Measurements from ENCODE around the gene CDC25C. TPM values are rescaled to one million over a fixed set of nuclear protein-coding genes. Genes with fewer than 3 reads are reported as not detected.
A peak's percentile ranks its signal among the peaks of the same experiment; 100 is the strongest.

CDC25C gene
- 4.5 and 5.9 TPM in 2 replicates for total RNA-seq (2014; rRNA removed; shearing (Covaris generic))
- 2.9 and 4.4 TPM in 2 replicates for polyA plus RNA-seq (2016; fragmentation: Nextera tagmentation; extraction: Ambion mirVana)

DNA sequence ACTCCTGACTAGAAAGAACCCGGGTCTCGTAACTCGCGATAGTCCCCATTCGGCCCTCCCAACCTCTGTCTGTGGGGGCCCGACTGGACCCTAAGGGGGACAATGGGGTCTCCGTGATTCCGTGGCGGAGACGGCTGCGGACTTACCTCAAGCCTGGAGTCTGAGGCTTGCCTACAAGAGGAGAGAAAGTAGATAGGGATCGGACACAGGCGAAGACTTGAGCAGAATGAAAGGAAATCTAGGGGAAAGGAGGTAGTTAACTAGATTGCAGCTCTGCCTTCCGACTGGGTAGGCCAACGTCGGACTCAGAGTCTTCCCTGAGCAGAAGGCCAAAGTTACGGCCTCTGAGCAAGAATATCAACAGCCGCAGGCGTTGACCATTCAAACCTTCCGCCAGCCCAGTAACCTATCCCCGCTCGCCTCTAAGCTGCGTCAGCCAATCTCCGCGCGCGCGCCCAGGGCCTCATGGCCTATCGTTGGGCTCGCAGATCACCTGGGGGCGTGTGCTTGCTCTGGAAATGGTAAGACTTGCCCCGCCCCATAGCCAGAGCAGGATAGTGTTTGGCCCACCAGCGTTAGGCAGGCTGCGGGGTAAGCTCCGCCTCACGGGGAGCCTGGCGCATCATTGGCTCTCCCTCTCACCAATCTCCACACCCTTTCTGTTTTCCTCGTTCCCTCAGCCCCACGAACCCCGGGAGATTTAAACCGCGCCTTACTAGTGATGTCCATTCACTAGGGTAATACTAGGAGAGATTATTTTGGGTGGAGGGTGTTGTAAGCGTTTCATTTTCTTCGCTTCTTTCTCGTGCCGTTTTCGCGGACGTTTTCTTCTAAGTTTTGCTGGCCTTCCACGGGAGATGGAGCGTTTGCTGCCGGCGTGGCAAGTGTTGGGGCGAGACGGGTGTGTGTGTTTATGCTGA is at the start of gene CDC25C:
TSS of gene CDC25C (minus strand) at position 356 of the 920 bp plus-strand sequence. CDS start 624 bp downstream, outside the sequence.
- H3K27ac ChIP-seq, result peak within 1 kb of the TSS; percentile 32
- WGBS, 2 experiments (ENCODE audit: low coverage in 1 of 2, low lambda C conversion rate in 2 of 2, missing lambda C conversion rate in 2 of 2), result 1% methylated on average over 52 to 55 of the region's 55 CpGs

DNA sequence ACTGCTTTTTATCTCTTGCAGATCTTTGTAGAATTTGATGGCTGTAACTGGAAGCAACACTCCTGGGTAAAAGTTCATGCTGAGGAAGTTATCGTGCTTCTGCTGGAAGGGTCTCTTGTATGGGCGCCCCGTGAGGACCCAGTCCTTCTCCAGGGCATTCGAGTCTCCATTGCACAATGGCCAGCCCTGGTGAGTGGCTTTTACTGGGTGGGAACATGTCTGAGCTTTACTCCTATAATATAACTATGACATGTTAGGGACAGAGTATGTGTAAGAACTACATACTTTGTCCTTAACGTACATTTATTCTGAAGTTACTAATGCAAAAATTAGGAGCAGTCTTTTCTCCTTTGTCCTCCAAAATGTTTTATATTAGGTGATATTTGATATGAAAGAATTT is 41.0 kb upstream of the CDC25C start:
- no peak overlapping the region for H3K9ac ChIP-seq
- no peak overlapping the region for H3K27ac ChIP-seq
- no peak overlapping the region for H3K4me2 ChIP-seq (ENCODE audit: unreplicated experiment)
- no peak overlapping the region for H3K4me3 ChIP-seq
- TF ChIP-seq EZH2 (IDR thresholded peaks at IDR 0.05; ENCODE audit: insufficient read depth, poor library complexity, severe bottlenecking) (no peak), EZH2phosphoT487 (IDR thresholded peaks at IDR 0.05; ENCODE audit: insufficient read depth, low read depth) (no peak)
- H4K20me1 ChIP-seq (ENCODE audit: insufficient read depth), result 0 out of 2 replicates have a peak, but pooled peaks cover 5% of the 10 kb centered on the region
- peaks cover 19% of the 10 kb centered on the region for H3K4me1 ChIP-seq (ENCODE audit: insufficient read depth)
- H2AFZ ChIP-seq, result no peak overlapping the region
- peaks cover 60% of the 10 kb centered on the region for H3K79me2 ChIP-seq (ENCODE audit: insufficient read depth)
- H3K27me3 ChIP-seq (replicated peaks; ENCODE audit: insufficient read depth), result no peaks in the 10 kb centered on the region
- WGBS, 2 experiments (ENCODE audit: low coverage in 1 of 2, low lambda C conversion rate in 2 of 2, missing lambda C conversion rate in 2 of 2), result 63 to 67% methylated on average over 5 of the region's 5 CpGs
- DNase-seq, result no peak
- no peaks in the 10 kb centered on the region for H3K9me2 ChIP-seq (ENCODE audit: insufficient read depth)
- no peaks in the 10 kb centered on the region for H3F3A ChIP-seq (ENCODE audit: insufficient read depth)
- no peaks in the 10 kb centered on the region; the same call in 1 of the 2 replicates for H3K36me3 ChIP-seq (ENCODE audit: low read depth)
- H3K9me3 ChIP-seq (ENCODE audit: low read depth), result no peaks in the 10 kb centered on the region
- in situ Hi-C loops (cut with MboI), result no loop called here

More for the DNA sequence above, at the start of gene CDC25C:
- peak within 1 kb of the TSS; percentile 81 for H3K9ac ChIP-seq
- H3K4me1 ChIP-seq (ENCODE audit: insufficient read depth), result 0 out of 2 replicates have a peak, but pooled peaks cover 6% of the 10 kb centered on the region
- H3K9me2 ChIP-seq (ENCODE audit: insufficient read depth), result no peaks in the 10 kb centered on the region
- H3K4me2 ChIP-seq (ENCODE audit: unreplicated experiment), result peak within 1 kb of the TSS; percentile 96
- H3F3A ChIP-seq (ENCODE audit: insufficient read depth), result no peaks in the 10 kb centered on the region
- no peaks in the 10 kb centered on the region for H3K9me3 ChIP-seq (ENCODE audit: low read depth)
- TF ChIP-seq EZH2phosphoT487 (IDR thresholded peaks at IDR 0.05; ENCODE audit: insufficient read depth, low read depth), result no peak
- no peaks in the 10 kb centered on the region for H3K27me3 ChIP-seq (replicated peaks; ENCODE audit: insufficient read depth)
- DNase-seq, result peak; percentile 100
- H3K79me2 ChIP-seq (ENCODE audit: insufficient read depth), result peaks cover 17% of the 10 kb centered on the region; the same call in 1 of the 2 replicates
- no peaks in the 10 kb centered on the region for H4K20me1 ChIP-seq (ENCODE audit: insufficient read depth)
- H3K36me3 ChIP-seq (ENCODE audit: low read depth), result no peaks in the 10 kb centered on the region
- peak within 1 kb of the TSS; percentile 85 for H3K4me3 ChIP-seq
- H2AFZ ChIP-seq, result peak within 1 kb of the TSS; percentile 99
- in situ Hi-C loops (cut with MboI), result no loop called here

DNA sequence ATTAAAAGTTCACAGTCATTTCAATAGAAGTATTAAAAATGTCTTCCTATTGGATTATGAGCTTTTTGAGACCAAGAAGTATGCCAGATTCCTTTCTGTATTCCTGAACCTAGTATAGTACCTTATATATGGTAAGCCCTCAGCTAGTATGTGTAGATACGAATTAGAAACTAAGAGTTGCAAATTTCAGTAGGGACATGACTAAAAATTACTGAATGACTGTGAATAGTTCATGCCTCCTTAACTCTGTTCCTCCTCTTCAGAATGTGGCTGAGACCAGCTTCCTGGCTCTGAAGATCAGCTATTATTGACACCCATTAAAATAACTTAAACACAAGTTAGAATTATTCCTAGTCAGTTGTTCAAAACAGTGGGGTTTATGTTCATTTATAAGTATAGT is 40.6 kb upstream of the CDC25C start:
- Histone ChIP-seq H3K9ac (no peak overlapping the region), H4K20me1 (ENCODE audit: insufficient read depth) (0 out of 2 replicates have a peak, but pooled peaks cover 5% of the 10 kb centered on the region), H3K27me3 (replicated peaks; ENCODE audit: insufficient read depth) (no peaks in the 10 kb centered on the region), H3F3A (ENCODE audit: insufficient read depth) (no peaks in the 10 kb centered on the region), H3K4me2 (ENCODE audit: unreplicated experiment) (no peak overlapping the region), H3K27ac (no peak overlapping the region), H3K4me1 (ENCODE audit: insufficient read depth) (peaks cover 19% of the 10 kb centered on the region), H3K9me3 (ENCODE audit: low read depth) (no peaks in the 10 kb centered on the region), H3K36me3 (ENCODE audit: low read depth) (no peaks in the 10 kb centered on the region; the same call in 1 of the 2 replicates), H3K9me2 (ENCODE audit: insufficient read depth) (no peaks in the 10 kb centered on the region), H2AFZ (no peak overlapping the region), H3K79me2 (ENCODE audit: insufficient read depth) (peaks cover 64% of the 10 kb centered on the region), H3K4me3 (no peak overlapping the region)
- TF ChIP-seq EZH2phosphoT487 (IDR thresholded peaks at IDR 0.05; ENCODE audit: insufficient read depth, low read depth) (no peak), EZH2 (IDR thresholded peaks at IDR 0.05; ENCODE audit: insufficient read depth, poor library complexity, severe bottlenecking) (no peak)
- WGBS, 2 experiments (ENCODE audit: low coverage in 1 of 2, low lambda C conversion rate in 2 of 2, missing lambda C conversion rate in 2 of 2), result 65 to 86% methylated on average over 1 of the region's 1 CpG
- in situ Hi-C loops (cut with MboI), result no loop called here
- no peak for DNase-seq

DNA sequence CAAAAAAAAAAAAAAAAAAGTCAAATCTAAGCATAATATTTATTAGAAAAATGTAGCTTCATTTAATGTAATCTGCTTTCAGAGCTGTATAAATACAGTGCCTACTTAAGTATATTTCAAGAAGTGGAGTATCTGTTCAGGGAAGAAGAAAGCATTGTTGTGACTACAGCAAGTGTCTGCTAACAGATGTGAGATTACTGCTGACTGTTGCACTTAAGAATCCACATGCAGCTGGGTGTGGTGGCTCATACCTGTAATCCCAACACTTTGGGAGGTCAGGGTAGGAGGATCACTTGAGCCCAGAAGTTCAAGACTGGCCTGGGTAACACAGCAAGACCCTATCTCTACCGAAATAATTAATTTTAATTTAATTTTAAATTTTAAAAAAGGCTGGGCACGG is 39.9 kb upstream of the CDC25C start:
- Histone ChIP-seq H3K9me3 (ENCODE audit: low read depth) (no peaks in the 10 kb centered on the region), H3K36me3 (ENCODE audit: low read depth) (no peaks in the 10 kb centered on the region), H3K79me2 (ENCODE audit: insufficient read depth) (peaks cover 72% of the 10 kb centered on the region), H2AFZ (no peak overlapping the region), H3K4me3 (no peak overlapping the region), H4K20me1 (ENCODE audit: insufficient read depth) (0 out of 2 replicates have a peak, but pooled peaks cover 5% of the 10 kb centered on the region), H3K27ac (no peak overlapping the region), H3K9me2 (ENCODE audit: insufficient read depth) (no peaks in the 10 kb centered on the region), H3K4me1 (ENCODE audit: insufficient read depth) (peaks cover 19% of the 10 kb centered on the region), H3F3A (ENCODE audit: insufficient read depth) (no peaks in the 10 kb centered on the region), H3K4me2 (ENCODE audit: unreplicated experiment) (no peak overlapping the region), H3K9ac (no peak overlapping the region), H3K27me3 (replicated peaks; ENCODE audit: insufficient read depth) (no peaks in the 10 kb centered on the region)
- WGBS, 2 experiments (ENCODE audit: low coverage in 1 of 2, low lambda C conversion rate in 2 of 2, missing lambda C conversion rate in 2 of 2), result 95 to 100% methylated on average over 2 of the region's 2 CpGs
- no peak for DNase-seq
- in situ Hi-C loops (cut with MboI), result no loop called here
- TF ChIP-seq EZH2phosphoT487 (IDR thresholded peaks at IDR 0.05; ENCODE audit: insufficient read depth, low read depth) (no peak), EZH2 (IDR thresholded peaks at IDR 0.05; ENCODE audit: insufficient read depth, poor library complexity, severe bottlenecking) (no peak)

Measured in GM23248 (cell line).